GM19467 (cell line): Measurements from ENCODE around the gene LSM7.

Experiments used
- ATAC-seq: cut with Tn5 transposase; IDR thresholded peaks from one replicate; pipeline ENCODE4 v1.9.1; 2021; ENCODE audit warnings: mild to moderate bottlenecking, moderate library complexity; ENCODE audit not compliant: unreplicated experiment

The LSM7 gene

DNA sequence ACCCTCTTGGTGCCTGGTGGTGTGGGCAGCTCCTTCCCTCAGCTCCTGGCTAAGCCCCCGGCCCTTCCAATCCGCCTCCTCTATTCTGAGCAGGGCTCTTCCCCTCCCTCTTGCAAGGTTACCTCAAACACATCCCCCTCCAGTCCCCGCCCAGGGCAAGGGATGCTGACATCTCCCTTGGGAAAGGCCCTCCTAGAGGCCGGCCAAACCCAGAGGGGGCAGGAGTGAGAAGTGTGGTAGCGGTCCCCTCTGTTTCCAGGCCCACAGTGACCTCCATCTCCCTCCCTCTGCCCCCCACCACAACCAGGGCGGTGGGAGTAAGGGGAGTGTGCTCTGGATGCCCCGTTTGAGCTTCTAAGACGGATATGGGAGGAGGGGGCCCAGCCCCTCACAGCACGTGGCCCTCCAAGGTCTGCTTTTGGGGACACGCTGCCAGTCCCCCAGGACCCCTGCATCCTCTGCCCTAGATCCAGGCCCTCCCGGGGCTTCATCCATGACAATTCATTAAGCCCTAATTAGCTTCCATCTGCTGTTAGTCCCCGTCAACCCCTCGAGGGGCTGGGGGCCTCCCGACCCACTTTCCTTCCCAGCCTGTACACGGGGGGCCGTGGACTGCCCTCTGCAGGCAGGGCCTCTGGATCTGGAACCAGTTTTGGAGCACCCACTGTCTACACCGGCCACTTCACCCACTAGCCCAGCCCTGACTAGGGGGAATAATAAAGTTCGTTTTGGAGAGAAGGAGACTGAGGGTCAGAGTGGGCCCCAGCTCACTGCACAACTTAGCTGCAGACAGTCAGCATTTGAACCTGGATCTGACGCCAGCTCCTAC lies 22.7 kb downstream of the LSM7 start:
- ATAC-seq, result no peak

DNA sequence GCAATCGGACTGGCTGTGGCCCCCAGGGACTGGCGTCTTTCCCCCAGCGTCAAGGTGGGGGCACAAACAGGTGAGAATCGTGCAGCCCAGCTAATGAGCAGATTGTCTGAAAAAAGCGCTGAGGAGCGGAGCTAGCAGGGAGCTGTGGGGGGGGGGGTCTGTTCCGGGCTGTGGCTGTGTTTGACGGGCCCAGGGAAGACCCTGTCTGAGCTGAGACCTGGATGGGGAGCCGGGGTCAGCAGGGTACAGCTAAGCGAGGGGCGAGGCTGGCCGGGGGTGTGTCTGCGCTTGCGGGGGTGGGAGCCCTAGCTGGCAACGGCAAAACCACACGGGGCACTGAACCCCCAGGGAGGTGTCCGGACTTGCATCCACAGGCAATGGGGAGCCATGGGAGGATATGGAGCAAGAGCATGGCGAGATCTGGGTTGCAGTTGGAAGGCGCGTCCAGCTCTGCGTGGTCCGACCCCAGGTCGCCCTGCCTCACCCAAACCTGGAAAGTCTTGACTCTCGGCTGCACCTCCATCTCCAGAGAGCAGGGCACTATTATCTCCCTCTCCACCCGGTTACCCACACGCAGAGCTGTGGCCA lies 25.1 kb downstream of the LSM7 start:
- ATAC-seq, result no peak

DNA sequence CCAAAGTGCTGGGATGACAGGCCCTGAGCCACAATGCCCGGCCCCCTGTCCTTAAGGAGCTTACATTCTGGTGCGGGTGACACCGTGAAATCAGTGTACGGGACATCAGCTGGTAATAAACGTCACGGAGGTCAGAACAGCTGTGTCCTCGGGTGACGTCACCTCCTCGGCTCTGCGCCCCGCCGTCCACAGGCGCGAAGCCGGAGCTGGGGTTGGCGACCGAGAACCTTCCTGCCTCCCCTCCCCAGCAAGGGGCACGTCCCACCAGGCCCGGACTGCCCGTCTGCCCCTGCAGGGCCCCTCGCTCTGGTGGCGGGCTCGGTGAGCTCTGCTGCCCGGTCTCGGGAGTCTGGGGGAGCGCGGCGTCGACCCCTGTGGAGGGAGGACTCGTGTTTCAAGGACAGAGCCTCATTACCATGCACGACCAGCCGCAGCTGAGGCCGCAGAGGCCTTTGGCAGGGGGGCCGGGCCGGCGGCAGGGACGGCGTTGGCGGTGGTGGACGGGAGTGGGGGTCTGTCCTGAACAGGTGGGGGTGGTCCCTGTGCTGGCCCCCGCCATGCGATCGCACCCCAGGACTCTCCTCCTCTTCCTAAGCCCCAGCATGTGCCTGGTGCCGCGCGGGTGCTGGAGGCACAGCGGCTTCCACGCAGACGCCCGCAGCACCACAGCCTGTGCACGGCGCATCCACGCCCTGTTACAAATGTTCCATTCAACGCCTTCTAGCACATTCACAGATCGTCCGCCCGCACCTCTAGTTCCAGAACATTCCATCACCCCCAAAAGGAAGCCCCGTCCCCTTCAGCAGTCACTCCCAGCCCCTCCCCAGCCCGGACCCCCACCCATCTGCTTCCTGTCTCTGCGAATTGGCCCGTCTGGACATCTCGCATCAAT lies 25.8 kb downstream of the LSM7 start:
- ATAC-seq, result no peak

DNA sequence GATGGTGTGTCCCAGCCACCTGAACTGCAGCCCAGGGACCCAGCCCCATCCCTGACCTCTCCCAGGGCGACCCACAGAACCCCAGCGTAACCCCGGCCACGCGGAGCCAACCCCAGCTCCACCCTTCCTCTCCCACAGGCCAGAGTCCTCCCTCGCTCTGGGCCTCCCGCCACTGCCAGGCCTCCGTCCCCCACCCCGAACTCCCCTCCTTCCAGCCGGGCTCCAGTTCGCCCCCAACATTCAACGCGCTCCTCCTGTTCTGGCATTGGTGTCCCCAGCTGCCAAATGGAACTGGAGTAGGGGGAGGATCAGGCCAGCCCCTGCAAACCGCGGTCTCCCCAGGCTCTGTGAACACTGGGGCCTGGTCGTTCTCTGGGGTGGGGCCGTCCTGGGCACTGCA lies 27.9 kb downstream of the LSM7 start:
- no peak for ATAC-seq

DNA sequence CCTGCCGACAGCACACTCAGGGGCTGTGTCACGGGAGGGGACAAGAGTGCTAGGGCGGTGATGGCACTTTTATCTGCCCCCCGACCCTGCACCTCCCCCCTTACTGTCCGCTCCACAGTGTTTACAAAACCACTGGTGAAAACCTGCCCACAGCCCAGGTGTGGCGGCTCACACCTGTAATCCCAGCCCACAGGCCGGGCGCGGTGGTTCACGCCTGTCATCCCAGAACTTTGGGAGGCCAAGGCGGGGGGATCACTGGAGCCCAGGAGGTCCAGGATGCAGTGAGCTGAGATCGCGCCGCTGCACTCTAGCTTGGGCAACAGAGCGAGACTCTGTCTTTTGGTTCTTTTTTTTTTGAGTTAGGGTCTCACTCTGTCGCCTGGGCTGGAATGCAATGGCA lies 32.2 kb downstream of the LSM7 start:
- no peak for ATAC-seq

DNA sequence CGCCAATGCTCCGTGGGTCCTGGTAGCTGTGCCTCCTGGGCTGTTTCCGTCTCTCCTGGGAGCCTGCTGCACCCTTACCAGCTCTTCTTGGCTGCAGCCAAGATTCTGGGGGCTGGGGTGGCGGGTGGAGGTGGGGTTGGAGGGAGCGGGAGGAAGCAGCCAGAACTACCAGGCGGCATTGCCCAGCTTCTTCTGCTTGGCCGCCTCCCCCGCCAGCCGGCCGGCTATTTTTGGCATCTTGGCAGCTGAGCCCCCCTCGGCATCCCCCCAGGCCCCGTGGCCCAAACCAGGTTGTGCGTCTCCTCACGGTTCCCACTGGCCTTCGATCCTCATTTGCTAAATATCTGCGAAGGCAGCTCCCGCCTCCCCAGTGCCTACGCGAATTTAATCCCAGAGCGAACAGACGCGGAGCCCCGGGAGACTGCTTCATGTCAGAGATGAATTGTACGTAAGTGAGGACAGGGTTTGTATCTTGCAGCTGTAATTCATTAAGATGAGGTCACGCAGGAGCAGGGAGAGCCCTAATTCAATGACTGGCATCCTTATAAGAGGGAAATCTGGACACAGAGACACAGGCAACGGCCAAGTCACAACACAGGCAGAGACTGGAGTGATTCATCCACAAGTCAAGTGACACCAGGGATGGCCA lies 33.6 kb downstream of the LSM7 start:
- ATAC-seq, result no peak

DNA sequence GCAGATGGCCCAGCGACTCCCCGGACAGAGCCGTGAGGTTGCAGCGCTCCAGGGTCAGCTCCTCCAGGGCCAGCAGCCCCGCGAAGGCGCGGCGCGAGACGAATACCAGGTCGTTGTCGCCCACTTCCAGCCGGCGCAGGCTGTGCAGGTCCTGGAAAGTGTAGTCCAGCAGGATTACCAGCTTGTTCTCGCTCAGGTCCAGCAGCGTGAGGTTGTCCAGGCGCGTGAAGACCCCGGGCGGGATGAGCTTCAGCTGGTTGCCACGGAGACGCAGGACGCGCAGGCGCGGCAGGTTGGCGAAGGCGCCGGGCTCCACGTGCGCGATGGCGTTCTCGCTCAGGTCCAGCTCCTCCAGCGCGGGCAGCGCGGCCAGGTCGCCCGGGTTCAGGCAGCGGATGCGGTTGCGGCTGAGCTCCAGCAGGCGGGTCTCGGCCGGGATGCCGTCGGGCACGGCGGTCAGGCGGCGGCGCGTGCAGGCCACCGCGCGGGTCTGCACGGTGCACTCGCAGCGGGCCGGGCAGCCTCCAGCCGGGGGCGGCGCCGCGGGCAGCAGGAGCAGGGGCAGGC lies 37.1 kb downstream of the LSM7 start:
- no peak for ATAC-seq

DNA sequence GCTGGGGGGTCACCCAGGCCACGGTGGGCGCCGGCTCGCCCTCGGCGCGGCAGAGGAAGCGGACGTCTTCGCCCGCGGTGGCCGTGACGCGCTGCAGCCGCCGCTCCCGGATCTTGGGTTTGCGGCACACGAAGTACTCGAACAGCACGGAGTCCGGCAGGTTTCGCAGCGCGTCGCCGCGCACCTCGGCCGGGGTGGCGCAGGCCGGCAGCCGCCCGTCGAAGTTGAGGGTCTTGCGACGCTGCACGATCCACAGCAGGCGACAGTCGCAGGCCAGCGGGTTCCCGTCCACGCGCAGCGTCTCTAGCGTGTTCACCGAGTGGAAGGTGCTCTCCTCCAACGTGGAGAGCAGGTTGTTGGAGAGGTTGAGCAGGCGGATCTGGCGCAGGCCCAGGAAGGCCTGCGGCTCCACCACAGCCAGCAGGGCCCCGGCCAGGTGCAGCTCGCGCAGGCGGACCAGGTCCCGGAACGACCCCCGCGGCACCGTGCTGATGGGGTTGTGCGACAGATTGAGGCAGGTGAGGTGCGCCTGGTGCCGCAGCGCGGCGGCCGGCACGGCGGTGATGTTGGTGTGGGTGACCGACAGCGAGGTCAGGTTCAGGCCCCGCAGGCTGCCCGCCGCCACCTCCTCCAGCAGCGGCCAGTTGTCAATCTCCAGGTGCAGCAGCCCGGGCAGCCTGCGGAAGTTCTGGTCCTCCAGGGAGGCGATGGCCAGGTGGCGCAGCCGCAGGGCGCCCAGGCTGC lies 37.8 kb downstream of the LSM7 start:
- no peak for ATAC-seq

DNA sequence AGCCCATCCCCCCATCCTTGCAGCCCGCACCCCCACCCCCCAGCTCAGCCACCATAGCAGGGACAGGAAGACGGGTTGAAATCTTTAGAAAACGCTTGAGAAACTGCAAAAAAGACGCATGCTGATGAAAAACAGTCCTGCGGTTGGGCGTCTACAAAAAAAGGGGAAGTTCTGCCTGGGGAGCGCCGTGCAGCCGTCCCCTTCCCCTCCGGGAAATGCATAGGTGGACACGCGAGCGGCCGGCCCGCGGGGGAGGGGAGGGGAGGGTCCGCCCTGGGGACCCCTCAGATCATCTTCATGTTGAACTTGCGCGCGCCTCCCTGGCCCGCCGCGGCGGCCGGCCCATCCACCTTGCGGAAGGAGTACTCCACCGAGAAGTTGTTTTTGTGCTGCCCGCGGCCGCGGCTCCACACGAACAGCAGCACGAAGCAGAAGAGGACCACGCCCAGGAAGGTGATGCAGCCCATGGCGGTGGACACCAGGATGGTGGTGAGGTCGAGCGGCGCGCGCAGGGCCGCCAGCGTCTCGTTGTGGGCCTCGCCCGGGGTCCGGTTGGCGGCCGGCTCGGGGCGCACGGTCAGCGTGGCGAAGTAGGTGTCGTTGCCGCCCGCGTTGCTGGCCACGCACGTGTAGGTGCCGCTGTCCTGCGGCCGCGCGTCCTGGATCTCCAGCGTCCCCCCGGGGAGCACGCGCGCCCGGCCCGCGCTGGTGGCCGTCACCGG lies 38.5 kb downstream of the LSM7 start:
- no peak for ATAC-seq

DNA sequence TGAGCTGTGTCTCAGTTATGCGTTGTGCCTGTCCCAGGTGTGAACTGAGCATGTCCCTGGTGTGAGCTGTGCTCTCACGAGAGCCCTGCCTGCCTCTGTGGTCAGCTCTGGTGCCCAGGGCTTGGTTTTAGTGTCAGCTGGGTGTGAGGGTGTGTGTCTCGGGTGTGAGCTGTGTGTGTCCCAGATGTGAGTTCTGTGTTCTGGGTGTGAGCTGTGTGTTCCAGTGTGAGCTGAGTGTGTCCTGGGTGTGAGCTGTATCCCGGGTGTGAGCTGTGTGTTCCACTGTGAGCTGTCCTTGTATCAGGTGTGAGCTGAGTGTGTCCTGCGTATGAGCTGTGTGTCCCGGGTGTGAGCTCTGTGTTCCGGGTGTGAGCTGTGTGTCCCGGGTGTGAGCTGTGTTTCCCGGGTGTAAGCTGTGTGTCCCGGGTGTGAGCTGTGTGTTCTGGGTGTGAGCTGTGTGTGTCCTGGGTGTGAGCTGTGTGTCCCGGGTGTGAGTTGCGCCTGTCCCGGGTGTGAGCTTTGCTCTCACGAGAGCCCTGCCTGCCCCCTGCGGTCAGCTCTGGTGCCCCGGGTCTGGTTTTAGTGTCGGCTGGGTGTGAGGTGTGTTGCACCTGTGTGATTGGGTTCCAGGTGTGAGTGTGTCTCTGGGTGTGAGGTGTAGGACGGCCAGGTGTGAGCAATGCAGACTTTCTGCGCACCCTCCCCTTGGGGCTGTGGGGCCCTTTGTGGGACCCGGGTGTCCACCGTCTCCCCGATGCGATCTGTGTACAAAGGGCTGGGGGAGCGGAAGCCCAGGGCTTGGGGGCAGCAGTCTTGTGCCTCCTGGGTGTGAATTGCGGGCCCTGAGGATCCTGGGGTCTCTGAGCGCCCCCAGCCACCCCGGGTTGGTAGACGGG lies 39.3 kb downstream of the LSM7 start:
- no peak for ATAC-seq

DNA sequence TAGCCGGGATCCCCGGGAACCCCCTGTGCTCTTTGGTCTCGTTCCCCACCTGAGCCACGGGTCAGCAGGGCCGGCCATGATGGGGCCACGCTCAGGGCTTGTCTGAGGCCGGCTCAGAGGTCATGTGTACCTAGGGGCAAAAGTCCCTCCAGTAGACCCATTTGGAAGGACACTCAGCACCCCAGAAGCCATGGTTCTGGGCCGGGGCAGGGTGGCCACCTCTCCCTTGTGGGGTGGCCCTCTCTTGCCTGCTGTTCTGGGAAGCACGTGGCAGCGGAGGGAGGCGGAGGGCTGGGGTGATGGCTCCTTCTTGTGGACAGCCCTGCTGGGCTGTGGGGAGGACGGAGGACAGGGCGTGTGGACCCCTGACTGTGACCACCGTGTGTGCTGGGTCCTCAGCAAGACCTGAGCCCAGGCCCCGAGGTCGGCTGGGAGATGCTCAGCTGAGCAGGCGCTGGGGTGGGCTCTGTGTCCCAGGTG lies 40.0 kb downstream of the LSM7 start:
- no peak for ATAC-seq

DNA sequence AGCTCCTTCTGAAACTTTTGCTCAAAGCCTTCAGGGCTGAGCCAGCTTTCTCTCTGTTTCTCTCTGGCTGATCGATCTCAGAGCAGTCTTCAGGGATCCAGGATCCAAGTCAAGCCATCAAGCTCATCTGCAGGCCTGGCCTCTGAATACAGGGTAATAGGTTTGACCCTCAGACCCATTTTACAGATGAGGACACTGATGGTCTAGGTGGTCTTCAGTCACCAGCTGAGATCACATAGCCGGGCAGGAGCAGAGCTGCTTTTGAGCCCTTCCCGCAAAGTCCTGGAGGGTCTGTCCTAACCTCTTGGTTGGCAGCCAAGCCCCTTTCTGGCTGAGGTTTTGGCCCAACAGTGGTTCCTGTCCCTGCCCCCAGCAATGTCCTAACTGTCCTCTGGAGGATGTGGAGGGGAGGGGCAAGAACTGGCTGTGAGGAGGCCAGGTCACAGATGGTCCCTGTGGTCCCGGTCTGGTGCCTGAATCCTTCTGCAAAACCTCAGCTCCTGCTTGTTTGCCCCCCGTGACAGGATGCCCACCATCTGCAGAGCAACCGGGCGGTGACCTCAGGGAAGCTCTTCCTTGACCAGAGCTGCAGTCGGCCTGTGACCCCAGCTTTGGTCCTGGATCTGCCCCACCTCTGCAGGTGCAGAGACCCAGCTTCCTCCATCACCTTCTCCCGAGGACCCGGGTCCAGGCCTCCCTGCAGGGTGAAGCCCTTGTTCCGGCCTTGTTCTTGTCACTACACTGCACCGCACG lies 40.6 kb downstream of the LSM7 start:
- no peak for ATAC-seq

DNA sequence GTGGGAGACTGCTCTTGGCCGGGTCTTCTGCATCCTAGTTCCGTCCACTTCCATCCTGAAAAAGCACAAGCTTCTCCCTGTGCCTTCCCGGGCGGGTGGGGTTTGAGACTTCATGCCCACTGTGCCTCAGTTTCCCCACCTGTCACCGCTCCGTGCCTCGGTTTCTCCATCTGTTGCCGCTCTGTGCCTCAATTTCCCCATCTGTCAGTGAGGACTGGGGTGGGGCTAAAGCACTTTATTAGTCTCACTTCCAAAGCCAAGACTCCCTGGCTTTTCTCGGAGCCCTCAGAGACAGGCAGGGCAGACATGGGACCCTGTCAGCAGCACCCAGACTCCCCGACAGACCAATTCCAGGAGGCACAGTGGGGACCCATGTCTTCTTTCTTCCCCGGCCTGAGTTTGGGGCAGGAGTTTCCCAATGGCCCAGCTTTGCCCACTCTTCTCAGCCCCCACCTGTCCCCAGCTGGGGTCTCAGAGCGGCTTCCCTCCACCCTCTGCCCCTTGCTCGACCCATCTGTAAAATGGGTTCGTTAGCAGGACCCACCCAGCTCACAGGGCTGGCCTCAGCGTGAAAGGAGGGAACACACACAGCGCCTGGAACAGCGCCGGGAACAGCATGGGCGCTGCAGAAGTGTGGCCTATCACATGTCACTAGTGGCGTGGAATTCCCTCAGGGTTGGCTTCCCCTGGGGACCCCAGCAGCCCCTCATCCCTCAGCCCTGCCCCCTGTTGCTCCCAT lies 41.8 kb downstream of the LSM7 start:
- no peak for ATAC-seq

DNA sequence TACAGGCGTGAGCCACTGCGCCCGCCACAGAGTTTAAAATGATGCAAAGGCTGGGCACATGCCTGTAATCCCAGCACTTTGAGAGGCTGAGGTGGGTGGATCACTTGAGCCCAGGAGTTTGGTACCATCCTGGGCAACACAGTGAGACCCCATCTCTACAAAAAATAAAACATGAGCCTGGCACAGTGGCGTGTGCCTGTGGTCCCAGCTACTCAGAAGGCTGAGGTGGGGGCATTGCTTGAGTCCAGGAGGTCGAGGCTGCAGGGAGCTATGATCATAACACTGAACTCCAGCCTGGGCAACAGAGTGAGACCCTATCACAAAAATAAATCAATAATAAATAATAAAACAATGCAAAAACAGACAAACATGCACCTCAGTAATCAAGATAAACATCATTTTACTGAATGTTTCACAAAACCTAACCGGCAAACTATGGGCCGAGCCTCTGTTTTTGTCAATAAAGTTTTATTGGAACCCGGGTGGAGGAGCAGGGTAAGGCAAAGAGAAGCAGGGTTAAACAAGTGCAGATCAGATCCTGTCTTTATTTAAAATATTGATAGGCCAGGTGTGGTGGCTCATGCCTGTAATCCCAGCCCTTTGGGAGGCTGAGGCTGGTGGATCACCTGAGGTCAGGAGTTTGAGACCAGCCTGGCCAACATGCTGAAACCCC lies 44.4 kb downstream of the LSM7 start:
- no peak for ATAC-seq

DNA sequence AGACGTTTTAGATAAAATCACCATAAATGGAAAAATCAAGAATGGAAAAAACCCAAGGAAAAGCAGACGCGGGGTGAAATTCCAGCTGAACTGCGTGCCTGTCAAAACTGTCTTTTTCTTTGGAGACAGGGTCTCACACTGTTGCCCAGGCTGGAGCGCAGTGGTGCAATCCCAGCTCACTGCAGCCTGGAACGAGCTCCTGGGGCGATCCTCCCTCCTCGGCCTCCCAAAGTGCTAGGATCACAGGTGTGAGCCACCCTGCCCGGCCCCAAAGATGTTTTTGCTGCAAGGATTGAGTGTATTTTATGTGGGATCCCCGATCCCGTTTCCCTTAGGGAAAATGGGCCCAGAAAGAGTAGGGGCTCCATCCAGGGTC lies 45.5 kb downstream of the LSM7 start:
- ATAC-seq, result no peak

DNA sequence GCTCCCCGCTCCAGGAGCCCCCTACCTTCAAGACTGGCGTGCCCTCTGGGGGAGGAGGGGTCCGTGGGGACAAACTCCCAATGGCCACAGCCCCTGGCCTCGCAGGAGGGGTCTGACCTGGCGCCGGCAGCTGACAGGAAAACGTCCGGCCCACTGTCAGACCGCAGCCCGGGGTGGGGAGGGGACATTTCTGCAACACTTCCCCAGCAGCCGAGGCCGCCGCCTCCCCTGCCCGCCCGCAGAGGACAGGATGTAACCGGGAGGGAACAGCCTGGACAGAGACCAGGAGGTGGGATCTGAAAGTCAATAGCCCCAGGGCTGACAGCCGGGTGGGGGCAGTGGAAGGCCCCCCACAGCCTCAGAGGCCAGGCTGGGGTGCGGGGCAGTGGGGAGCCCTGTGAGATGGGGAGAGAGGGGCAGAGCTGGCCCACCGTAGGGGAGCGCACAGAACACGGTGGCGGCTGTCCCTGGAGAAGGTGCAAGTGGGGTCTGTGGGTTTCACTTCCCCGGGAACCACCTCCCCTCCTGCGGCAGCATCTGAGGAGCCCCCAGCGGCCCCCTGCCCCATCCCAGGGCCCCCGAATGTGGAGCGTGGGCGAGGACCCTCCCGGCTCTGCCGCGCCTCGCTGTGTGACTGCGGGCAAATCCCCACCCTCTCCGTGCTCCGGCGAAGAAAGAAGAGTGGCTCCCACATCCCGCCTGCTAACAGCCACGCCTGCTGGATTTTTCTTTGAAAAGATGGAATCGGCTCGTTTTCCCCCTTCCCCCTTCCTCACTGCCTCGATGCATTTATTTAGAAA lies 46.1 kb downstream of the LSM7 start, which contains the start of gene PEAK3:
PEAK3 (minus strand) TSS at position 114 of the 800 bp plus-strand sequence. CDS start 1,244 bp downstream, outside the sequence.
- ATAC-seq, result no peak
